Amniotic stem cell (primary cell): Measurements from ENCODE around the gene COBL.

Experiments
- DNase-seq: peaks from one replicate; lab custom pipeline; 2025; lab: John Stamatoyannopoulos, UW

COBL gene

DNA sequence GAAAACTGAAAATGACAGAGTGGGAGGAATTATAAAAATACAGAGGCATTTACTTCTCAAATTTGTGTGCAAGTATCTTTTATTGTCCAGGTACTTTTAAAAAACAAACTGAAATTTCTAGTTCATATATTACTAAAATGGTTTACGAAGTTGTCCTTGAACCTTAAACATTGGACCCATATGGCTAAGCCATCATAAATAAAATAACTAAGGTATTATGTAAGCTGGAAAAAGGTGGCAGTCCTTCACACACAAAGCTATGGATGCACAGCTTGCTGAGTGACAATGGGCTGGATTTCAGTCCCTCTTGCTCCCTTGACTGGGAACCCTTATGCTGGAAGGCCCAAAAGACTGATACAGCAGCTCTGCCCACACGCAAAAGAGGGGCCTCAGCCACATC lies 66.1 kb downstream of the COBL start:
- DNase-seq = no peak

GRCh38 chr7:51249991-51250390 lies 66.6 kb downstream of the COBL start:
- DNase-seq = no peak

GRCh38 chr7:51249187-51249945 lies 67.2 kb downstream of the COBL start:
- DNase-seq = no peak

GRCh38 chr7:51246258-51247245 lies 70.1 kb downstream of the COBL start:
- no peak for DNase-seq

GRCh38 chr7:51244885-51245284 lies 71.7 kb downstream of the COBL start:
- DNase-seq = no peak

DNA sequence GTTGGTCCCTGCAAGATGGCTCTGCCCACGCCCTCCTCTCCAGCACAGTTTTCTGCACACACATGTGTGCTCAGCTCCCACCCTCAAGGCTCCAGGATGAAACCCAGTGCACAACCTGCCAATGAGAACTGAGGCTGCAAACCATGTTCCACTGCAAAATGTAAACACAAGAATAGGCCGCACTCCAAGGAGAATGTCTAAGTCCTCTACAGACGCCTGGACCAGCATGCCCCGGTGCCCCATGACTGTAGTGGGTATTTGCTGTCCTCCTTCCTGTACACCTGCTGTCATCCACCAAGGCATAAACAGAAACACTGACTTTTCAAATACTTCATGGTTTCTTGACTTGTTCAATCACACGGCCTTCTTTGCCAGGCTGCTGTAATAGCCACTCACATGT lies 72.6 kb downstream of the COBL start:
- no peak for DNase-seq

DNA sequence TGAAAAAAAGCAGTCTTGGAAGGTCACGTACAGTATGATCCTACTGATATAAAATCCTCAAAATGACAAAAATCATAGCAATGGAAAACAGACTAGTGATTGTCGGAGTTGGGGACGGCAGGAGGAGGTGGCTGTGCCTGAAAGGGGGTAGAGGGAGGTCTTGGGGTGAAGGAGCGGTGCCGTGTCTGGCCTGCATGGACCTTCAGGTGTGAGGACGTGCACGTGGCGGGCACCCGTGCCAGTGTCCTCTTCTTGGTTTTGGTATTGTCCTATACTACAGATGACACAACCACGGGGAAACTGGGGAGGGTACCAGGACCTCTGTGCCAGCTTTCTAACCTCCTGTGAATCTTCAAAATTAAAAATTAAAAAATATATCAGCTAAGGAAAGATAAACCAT lies 73.0 kb downstream of the COBL start:
- no peak for DNase-seq

DNA sequence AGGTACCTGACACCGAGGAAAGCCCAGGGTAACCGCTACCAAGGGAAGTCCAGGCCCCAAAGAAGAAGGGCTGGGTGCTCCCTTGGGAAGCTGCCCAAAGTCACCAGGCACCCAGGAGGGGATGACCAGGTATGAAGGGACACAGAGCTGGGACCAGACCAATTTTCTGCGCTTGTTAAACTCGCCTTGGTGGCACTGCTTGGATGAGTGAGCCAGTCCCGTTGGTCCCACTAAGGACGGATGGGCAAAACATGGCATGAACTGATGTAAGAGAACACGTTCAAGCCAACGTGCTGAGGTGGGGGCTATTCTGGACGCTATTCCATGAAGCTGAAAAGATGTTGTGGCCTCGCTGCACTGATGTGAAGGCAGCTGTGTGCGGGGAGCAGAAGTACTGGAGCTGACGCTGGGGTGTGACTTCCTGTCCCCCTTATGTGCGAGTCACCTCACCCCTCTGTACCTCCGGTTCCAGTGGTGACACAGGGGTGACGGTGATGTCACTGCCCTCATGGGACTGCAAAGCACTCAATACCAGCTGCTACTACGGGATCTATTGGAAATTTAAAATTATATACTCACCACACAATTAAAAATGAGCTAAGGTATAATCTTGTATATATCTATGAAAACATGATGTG lies 73.6 kb downstream of the COBL start:
- DNase-seq = no peak

DNA sequence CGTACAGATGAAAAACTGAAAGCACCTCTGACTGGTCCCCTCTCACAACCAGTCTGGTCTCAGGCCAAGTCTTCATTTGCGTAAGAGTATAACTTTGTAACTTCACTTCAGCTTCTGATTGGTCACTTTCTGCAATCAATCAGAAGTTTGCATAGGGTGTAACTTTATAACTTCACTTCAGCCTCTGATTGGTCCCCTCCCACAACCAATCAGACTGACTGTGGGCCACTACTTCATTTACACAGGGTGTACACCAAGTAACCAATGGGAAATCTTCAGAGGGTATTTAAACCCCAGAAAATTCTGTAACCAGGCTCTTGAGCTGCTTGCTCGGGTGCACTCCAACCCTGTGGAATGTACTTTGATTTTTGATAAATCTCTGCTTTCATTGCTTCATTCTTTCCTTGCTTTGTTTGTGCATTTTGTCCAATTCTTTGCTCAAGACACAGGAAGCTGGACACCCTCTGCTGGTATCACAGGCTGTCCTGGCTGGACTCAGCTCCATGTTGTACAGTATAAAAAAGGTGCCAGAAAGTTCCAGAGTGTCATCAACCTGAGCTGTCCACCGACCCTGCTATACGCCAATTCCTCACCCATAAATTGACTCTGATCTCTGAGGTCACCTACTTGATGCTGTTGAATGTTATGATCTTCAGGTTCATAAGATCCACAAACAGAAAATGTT lies 74.5 kb downstream of the COBL start:
- no peak for DNase-seq

- no peak for DNase-seq
Measured at GRCh38 chr7:51240868-51241267, 75.7 kb downstream of the COBL start.

- no peak for DNase-seq
Measured at GRCh38 chr7:51239691-51240090, 76.9 kb downstream of the COBL start.

DNA sequence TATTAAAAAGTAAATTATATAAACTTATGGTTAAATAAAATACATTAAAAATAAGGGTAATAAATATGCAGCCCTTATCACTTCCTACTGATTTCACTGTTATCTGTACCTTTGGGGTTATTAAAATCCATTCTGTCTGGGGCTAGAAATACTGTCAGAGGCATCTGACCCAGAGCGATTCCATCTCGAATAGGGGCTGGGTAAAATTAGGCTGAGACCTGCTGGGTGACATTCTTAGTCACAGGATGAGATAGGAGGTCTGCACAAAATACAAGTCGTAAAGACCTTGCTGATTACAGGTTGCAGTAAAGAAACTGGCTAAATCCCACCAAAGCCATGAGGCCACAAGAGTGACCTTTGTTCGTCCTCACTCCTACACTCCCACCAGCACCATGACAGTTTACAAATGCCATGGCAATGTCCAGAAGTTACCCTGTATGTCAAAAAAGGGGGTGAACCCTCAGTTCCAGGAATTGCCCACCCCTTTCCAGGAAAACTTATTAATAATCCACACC lies 77.6 kb downstream of the COBL start:
- no peak for DNase-seq

- DNase-seq = no peak
Measured at GRCh38 chr7:51237446-51238133, 79.0 kb downstream of the COBL start.

DNA sequence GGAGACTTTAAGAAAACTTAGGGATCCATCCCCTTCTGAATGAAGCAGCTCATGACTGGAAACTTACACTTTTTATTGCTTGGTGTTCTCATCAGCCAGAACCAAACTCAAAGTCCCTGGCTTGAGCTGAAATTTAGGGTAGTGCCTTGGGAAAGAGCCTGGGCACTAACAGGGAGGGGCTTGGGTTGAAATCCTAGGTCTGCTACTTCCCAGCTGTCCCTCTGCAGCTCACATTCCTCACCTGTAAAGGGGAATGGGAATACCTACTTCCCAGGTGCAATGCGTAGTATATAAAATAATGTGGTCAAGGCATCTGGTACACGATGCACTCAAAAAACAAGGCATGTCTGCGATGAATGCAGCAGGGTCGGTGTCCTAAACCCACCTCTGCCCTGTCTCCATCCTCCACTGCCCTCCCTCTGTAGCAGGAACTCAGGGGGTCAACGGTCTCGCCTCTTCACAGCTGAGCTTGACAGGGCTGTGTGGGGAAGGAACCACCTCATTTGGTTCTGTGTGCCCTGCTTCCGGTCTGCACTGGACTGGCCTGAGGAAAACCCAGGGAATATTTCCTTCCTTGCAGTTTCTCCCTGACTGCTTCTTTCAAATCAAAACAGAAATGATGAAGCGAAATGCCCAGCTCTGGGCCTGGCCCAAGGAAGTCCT lies 80.0 kb downstream of the COBL start:
- DNase-seq = no peak

- no peak for DNase-seq
Measured at GRCh38 chr7:51235593-51236313, 80.9 kb downstream of the COBL start.

GRCh38 chr7:51234609-51235308 lies 81.8 kb downstream of the COBL start:
- no peak for DNase-seq

GRCh38 chr7:51234139-51234538 lies 82.5 kb downstream of the COBL start:
- no peak for DNase-seq

DNA sequence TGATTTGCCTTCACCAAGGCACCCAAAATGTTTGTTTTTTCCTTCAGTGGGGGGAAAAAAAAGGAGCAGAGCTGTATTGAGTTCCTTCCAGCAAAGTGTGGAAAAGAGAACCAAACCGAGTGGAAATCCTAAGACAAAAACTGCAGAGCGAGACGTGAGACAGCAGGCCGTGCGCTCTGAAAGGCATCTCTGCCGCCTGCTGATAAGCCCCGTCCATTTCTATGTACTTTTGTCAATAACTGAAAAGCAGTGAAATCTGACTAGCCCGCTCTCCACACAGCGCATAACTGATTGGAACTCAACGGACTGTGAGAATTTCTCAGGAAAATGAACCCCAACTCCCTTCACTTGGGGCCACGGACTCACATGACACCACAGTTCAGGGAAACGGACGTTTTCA lies 83.2 kb downstream of the COBL start:
- no peak for DNase-seq

- DNase-seq = no peak
Measured at GRCh38 chr7:51230723-51231122, 85.9 kb downstream of the COBL start.

- no peak for DNase-seq
Measured at GRCh38 chr7:51230324-51230625, 86.3 kb downstream of the COBL start.
